HG03108 (cell line): ENCODE results near the gene COPS7B.
"Not testable (repeated sequence)": the region's sequence is repeated elsewhere in the genome, so short reads cannot be mapped to it uniquely, and the experiment has no call there.

Experiments used
- ATAC-seq: cut with Tn5 transposase; IDR thresholded peaks from one replicate; pipeline ENCODE4 v1.9.1; 2021; ENCODE audit warnings: moderate library complexity; ENCODE audit not compliant: unreplicated experiment

COPS7B gene

DNA sequence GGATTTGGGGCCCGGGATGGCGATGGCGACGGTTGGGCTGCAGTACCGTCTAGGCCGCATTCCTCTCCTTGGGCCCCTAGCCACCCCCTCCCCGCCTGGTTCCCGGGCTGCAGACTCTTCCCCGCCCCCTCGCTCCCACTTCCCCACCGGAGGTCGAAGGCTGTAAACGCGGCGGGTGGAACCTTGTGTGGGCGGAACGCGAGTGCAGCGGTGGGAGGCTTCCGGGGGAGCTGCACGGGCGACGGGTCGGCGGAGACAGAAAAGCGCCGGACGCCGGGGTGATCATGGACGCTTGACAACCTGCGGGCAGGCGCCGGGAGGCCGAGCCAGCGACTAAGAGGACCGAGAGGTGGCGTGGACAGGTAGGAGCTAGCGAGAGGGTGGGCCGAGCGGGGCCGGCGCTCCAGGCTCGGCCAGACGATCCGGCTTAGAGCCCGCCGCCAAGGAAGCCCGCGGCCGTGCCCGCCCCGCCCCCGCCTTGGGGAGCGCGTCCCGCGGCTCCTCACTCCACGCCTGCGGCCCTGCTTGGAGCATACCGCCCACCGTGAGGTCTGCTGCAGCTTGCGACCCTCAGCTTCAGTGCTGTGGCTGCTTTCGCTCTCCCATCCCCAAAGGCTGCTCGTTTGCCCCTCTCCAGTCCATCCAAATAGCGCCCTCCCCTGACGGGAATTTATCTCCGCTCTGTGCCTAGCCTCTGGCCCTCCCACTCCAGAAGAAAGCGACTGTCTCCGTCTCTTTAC is at the start of gene COPS7B:
COPS7B (plus strand) TSS at position 269 of the 740 bp plus-strand sequence. CDS start 2,126 bp downstream, outside the sequence.
- peak; percentile 34 for ATAC-seq

DNA sequence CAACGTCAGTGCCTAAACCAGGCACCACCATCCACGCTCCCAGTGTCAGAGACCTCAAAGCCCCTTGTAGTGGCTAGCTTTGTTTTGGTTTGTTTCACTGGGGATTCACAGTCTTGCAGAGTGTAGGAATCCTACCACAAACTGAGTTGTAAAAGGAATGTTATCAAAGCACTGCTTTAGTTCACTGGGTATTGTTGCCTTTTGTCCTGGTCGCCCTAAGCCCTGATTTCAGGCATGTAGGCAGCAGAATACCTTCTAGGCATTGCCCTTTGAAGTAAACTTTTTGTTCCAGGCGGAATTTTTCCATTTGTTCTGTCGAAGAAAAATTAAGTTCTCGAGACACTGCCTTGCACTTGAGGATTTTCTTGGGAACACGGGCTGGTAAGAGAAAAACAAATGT is 48.5 kb upstream of the COPS7B start:
- no peak for ATAC-seq

DNA sequence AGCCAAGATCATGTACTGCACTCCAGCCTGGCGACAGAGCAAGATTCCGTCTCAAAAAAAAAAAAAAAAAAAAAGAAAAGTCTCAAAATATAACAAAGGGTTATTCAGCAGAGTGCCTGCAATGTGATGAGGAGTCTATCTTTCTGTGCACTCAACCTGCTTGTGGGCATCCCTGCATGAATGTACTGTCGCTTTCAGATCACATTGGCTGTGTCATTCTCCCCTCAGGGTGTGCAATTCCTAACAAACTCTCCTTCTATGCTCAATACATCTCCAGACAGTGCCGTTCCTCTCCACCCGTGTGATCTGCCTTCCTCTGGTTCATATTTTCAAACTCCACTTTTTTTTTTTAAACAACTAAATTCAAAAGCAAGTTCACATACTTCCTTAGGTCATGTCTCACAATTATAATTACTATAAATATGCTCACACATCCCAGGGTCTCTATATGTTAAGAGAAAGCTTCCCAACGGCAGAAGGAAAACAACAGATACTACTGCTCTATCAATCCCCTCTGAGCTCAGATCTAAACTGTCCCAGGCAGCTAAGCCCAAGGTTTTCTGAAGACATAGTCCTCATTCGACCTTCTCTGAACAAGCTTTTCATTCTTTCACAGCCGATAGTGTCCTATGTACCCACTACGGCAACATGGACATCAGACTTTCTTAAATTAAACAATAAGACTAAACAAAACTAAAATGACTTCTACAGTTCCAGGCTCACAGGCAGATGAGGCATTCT is 42.7 kb upstream of the COPS7B start:
- no peak for ATAC-seq

DNA sequence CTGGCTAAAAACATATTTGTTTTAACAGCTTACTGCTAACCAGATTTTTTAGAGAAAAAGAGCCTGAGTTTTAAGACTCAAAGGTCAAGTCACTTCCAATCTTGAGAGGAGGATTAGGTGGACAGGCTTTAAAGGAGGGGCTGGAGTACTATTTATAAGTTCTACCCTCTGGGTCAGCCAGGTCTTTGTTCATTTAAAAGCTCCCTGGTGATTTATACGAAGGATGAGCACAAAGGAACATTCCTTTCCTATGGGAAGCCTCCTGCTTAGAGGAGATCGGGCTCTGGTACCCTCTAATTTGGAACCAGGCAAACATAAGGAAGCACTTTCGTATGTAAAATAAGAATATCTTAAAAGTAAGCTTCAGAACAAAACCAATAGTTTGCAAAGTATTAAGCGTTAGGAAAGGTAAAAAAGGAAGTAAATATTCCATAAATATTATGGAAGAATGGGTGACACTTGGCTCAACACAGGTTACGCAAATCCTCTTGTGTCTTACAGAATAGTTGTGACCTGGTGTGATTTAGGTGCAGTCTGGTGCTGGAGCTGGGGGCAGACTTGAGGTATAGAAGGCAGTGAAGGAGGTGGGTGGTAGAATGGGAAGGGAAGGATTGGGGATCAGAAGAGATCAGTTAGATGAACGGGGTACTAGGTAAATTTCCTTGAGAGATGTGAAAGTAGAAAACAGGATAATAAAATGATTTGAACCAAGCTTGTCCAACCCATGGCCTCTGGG is 40.8 kb upstream of the COPS7B start:
- ATAC-seq: no peak

DNA sequence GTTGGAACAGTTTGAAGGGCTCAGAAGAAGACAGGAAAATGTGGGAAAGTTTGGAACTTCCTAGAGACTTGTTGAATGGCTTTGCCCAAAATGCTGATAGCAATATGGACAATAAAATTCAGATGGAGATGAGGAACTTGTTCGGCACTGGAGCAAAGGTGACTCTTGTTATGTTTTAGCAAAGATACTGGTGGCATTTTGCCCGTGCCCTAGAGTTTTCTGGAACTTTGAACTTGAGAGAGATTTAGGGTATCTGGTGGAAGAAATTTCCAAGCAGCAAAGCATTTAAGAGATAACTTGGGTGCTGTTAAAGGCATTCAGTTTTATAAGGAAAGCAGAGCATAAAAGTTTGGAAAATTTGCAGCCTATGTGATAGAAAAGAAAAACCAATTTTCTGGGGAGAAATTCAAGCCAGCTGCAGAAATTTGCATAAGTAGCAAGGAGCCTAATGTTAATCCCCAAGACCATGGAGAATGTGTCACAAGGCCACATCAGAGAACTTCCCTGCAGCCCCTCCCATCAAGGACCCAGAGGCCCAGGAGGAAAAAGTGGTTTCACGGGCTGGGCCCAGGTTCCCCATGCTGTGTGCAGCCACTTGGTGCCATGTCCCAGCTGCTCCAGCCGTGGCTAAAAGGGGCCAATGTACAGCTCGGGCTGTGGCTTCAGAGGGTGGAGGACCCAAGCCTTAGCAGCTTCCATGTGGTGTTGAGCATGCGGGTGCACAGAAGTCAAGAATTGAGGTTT is 37.9 kb upstream of the COPS7B start:
- ATAC-seq: not testable (repeated sequence)

DNA sequence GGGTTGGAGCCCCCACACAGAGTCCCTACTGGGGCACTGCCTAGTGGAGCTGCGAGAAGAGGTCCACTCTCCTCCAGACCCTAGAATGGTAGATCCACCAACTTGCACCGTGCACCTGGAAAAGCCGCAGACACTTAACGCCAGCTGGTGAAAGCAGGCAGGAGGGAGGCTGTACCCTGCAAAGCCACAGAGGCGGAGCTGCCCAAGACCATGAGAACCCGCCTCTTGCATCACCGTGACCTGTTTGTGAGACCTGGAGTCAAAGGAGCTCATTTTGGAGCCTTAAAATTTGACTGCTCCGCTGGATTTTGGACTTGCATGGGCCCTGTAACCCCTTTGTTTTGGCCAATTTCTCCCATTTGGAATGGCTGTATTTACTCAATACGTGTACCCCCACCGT is 37.2 kb upstream of the COPS7B start:
- ATAC-seq: not testable (repeated sequence)

DNA sequence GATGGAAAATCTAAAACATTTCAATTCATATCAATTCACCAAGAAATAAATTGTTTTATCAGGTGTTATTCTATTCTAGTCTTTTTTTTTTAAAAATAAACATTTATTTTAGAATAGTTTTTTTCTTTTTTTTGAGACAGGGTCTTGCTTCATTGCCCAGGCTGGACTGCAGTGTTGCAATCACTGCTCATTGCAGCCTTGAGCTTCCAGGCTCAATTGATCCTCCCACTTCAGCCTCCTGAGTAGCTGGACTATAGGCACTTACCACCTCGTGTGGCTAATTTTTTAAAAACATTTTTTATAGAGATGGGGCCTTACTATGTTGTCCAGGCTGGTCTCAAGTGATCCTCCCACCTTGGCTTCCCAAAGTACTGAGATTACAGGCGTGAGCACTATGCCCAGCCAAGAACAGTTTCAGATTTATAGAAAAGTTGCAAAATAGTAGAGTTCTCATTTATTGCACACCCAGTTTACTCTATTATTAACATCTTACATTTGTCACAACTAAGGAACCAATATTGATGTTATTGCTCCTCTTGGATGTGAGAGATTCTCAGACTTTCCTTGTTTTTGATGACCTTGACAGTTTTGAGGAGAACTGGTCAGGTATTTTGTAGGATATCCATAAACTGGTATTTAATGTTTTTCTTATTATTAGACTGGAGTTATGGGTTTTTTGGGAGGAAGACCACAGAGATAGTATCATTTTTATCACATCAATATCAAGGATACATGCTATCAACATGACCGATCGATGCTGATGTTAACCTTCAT is 35.0 kb upstream of the COPS7B start:
- ATAC-seq: no peak

DNA sequence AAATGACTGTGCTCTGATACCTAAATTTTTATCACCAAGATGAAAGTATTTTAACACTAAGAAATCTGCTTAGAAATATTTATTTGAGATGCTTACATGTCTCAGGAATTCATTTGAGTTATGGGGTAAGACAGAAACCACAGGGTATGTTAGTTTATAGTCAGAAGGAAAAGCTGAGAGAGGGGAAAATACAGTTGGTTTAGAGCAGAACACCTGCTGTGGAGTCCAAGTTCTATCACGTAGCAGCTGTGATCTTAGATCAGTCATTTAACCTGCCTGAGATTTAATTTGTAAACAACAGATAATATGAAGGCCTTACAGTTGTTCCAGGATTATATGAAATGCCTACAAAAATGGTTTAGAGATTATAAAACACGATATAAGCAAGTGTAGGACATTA is 34.2 kb upstream of the COPS7B start:
- ATAC-seq: no peak

DNA sequence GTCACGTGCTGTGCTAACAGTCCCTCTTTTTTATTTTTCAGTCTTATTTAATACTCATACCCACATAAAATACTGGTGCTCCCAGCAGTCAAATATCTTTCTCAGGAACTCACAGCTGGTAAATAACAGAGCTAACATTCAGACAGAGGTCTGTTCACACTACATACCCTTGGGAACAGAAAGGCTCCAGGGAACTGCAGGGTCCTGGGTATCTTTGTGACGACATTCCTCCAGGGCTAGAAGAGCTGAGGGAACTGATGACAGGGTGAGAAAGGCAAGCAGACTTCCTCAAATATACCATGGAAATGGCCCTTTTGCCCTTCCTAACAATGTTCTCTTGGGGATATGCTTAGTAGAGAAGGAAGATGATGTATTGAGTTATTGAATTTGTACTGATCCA is 24.5 kb upstream of the COPS7B start:
- no peak for ATAC-seq

DNA sequence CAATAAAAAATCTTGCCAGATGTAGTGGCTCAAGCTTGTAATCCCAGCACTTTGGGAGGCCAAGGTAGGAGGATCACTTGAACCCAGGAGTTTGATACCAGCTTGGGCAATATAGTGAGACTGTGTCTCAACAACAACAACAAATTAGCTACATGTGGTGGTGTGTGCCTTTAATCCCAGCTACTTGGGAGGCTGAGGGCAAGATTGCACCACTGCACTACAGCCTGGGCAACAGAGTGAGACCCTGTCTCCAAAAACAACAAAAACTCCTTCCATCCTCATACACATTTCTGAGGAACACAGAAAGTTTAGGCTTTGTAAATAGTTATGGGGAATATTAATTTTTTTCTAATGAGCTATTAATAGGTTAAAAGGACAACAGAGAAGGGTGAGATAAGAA is 22.1 kb upstream of the COPS7B start:
- ATAC-seq: no peak

DNA sequence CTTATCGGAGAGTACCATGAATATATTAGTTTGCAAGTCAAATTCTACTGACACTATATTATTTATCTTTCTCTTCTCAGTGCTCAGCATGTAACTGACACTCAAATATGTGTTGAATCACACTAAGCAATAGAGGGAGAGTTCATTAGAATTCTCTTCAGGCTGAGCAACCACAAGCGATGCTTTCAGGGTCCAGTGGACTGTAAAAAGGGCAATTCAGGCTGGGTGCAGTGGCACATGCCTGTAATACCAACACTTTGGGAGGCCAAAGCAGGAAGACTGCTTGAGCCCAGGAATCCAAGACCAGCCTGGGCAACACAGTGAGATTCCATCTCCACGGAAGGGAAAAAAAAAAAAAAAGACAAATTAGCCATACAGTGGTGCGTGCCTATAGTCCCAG is 21.5 kb upstream of the COPS7B start:
- no peak for ATAC-seq

DNA sequence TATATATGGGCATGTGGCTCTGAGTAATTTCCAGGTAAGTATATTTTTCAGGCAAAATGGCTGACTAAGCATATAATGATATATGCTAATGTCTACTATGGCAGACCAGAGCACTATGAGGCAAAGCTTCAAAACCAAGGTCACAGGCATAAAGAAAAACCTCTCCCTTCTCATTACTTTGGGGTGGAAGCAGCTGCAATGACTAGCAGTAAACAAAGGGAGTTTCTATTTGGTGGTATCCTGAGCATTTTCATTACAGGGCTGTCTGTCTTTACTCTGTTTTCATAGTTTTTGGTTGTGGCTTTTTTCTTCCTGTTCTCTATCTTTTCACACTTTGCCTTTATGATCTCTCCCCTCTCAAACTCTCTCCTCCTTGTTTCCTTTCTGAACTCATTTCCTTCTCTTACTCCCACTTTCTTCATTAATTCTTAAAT is 20.7 kb upstream of the COPS7B start:
- peak; percentile 52 for ATAC-seq

DNA sequence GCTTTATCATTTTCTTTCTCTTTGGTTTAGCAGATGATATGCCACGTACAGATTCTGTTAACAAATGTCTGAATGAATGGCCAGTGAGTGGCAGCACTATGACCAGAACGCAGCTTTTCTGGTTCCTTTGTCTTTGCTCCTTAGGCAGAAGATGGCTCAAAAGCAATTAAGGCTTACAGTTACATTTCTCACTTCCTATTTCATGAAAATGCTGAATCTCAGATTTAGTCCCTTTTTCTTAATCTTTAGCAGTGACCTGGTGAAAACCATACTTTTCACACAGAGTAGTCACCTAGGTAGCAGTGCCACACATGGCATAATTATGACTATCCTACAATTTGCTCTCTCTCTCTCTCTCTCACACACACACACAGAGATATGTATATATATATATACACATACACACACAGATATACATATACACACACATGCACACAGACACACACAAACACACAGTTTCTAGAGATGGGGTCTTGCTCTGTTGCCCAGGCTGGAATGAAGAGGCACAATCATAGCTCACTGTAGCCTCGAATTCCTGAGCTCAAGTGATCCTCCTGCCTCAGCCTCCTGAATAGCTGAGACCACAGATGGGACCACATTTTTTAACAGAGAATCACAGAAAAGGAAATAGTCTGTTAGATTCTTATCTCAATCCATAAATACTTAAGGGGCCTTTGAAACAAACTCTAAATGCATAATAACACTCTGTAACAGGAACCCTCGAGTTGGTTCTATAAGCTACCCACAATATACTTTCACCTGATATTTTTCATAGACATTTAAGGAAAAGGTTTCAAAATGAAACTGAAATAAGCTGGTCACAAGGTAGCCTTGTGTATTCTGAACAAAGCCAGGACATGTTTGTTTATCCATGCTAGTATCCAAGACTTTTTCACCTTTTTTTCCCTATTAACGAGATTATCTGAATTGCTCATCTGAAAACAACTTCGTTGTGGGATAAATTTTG is 16.8 kb upstream of the COPS7B start:
- ATAC-seq: no peak

DNA sequence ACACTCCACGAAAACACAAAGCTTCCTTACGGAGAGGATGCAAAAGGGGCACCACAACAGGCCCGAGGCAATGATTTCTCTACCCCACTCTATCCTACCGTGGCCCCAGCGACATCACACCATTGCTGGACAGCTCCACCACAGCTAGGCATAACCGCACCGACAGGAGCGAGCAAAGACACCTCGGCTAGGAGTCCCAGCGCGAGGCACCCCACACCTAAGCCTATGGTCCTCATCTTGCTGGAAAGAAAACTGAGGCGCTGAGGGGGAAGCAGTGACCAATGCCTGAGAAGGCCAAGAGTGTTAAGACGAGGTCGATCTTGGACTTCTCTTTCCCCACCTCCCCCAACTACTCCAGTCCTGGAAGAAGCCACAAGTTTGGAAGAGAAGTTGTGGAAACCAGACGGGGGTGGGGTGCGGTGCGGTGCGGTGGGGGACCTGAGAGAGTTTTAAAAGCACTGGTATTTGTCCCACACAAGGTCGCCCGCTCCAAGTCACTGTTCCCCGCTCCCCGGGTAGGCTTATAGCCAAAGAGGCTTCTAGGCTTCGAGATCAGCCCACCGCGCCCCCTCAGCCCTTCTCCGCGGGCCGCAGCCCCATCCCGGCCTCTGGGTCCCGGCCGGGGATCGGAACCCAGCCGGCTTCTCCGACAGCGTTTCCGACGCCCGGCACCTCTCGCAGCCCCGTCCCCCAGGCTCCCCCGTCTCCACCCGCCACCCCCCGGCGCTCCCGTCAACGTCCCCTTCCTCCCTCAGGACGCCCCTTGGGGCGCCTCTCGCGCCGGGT is 5.9 kb upstream of the COPS7B start:
- no peak for ATAC-seq

DNA sequence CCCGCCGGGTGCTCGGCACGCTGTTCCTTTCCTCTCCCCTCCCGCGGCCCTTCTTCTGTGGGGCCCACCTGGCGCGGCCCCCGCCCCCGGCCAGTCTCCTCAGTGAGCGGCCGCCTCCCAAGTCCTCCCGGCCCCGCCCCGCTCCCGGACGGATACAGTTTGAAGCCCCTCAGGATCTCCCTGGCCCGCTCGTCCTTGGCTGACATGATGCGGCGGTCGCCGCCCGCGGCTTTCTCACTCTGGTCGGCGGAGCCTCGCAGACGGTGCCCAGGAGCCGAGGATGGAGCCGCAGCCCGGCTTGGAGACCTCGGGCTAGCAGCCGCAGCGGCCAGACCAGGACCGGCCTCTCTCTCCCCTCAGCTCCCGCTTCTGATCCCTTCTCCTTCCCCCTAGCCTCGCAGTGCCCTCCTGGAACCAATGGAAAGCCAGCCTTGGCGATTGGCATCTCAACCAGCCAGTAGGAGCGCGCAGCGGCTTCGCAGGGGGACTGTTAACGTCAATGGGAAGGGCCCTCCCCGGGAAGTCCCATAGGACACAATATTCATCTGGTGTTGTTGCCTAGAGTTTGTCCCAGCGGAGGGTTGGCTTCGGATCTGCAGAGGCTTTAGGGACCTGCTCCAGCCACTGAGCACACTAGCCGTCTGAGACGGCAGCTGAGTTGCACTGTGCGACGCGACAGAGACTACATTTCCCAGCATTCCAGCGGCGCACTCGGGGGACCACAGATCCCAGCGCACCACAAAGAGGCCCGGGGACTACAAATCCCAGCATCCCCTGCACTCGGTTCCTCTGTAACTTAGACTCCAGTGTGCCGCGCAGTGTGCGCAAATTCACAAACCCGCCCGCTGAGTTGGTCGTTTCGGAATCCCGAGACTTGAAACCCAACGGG is 5.1 kb upstream of the COPS7B start, which contains the start of gene PDE6D:
PDE6D (minus strand) TSS at position 374 of the 889 bp plus-strand sequence; CDS start at position 206, 168 bp downstream.
- peak; percentile 88 for ATAC-seq

DNA sequence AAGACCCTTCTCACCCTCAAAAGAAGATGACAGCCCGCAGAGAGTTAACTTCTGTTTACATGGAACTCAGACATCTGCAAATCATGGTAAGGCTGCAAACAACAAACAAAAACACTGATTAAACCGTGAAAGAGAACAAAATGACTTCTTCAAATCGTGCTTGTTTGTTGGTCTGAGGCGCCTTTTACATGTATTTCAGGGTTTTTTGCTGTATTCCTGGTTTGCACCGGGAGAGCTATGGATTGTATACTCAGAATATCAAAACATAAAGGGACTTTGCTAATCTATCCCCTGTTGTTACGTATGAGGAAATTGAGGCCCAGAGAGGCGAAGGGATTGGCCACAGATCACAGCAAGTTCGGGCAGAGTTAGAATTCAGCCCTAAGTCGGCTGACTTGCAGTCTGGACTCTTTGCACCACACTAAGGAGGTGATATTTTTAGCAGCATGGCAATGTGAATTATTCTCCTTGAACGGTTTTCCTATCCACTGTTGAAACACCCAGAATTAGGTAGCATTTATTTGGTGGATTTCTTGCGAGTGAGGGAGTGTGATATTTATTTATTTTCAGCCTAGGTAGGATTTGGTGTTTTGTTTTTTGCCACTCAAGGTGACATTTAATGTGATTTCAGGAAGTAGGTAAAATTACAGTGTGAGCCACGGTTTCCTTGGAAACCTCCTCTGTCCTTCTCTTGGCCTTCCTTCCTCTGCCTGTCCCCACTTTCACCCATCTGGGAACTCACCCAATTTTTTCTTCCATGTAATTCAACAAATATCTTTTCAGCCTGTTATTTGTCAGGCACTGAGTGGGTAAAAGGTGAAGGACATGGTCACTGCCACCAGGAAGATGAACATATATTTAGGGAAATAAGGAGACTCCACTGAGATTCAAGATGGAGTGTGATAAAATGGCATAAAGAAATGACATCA is 4.2 kb upstream of the COPS7B start:
- no peak for ATAC-seq
